Transverse colon (tissue), 3 donors: Measurements from ENCODE around the gene SNX25.

Source experiments
- CTCF ChIP-seq, 5 experiments: fragments of 200-600 bp in 3 of 5; fragments of 450-650 bp in 2 of 5; sonication (generic) in 3 of 5; IDR thresholded peaks; 1 replicate in 2 of 5; 2 replicates in 3 of 5; pipeline ENCODE4 v1.5.1; 2016 to 2017; ENCODE audit warnings: antibody characterized with exemption in 5 of 5, inconsistent platforms in 3 of 5, mild to moderate bottlenecking in 2 of 5, moderate library complexity in 1 of 5
- POLR2A ChIP-seq: fragments of 450-650 bp; IDR thresholded peaks from one replicate; pipeline ENCODE4 v1.6.1; 2016; ENCODE audit warnings: antibody characterized with exemption, mild to moderate bottlenecking, moderate library complexity

GRCh38 chr4:185256446-185256845, 47.0 kb downstream of the SNX25 start:
- no peak for TF ChIP-seq CTCF (IDR thresholded peaks at IDR 0.05)
- no peak for TF ChIP-seq POLR2A
